HepG2 (cell line): Measurements from ENCODE around the gene IFNLR1. TPM values are rescaled to one million over a fixed set of nuclear protein-coding genes. Genes with fewer than 3 reads are reported as not detected.

ENCODE experiments used
- IKZF1 ChIP-seq: fragments of 450-650 bp; IDR thresholded peaks from 2 replicates; pipeline ENCODE4 v1.7.1; 2016
- SALL1 ChIP-seq: sonication (generic); formaldehyde crosslinking; IDR thresholded peaks from 2 replicates; pipeline ENCODE4 v1.8.0; 2022; ENCODE audit warnings: mild to moderate bottlenecking, missing genetic modification reagents
- ZBTB38 ChIP-seq: sonication (generic); formaldehyde crosslinking; IDR thresholded peaks from 2 replicates; pipeline ENCODE4 v1.5.1; 2020; ENCODE audit warnings: mild to moderate bottlenecking, missing genetic modification reagents
- ZNF644 ChIP-seq: IDR thresholded peaks from 2 replicates; pipeline ENCODE4 v1.6.1; 2016; ENCODE audit warnings: low read depth
- ZNF839 ChIP-seq: sonication (generic); formaldehyde crosslinking; IDR thresholded peaks from 2 replicates; pipeline ENCODE4 v1.4.0; 2020; ENCODE audit warnings: missing genetic modification reagents, mild to moderate bottlenecking, borderline replicate concordance
- polyA plus RNA-seq, 8 experiments: library from polyadenylated mRNA; depleted of rRNA in 3 of 8; stranded (reverse) in 7 of 8; unstranded in 1 of 8; fragments of >200 nt; fragmentation: Illumina TruSeq in 4 of 8; extraction: Trizol in 4 of 8; gene quantifications; 2 replicates each; pipeline versions ENCODE4 v1.2.1 to v1.2.3, GENCODE V29; 2011 to 2016; ENCODE audit warnings: low read depth in 4 of 8, missing spikeins in 1 of 8, mixed read lengths in 1 of 8; ENCODE audit not compliant: insufficient read depth in 1 of 8
- total RNA-seq, 5 experiments: library from RNA; depleted of rRNA; stranded (reverse); fragments of >200 nt; fragmentation: Illumina TruSeq; extraction: Trizol; gene quantifications; 2 replicates each; pipeline ENCODE4 v1.2.3, GENCODE V29; 2016; ENCODE audit warnings: low read depth in 1 of 5
- TF ChIP-seq, protein P1 (sequence below): sonication (generic); formaldehyde crosslinking; conservative IDR thresholded peaks from 2 replicates; pipeline ENCODE4 v1.8.0; 2022; ENCODE audit warnings: missing genetic modification reagents
- TF ChIP-seq, protein P2 (sequence below): sonication (generic); formaldehyde crosslinking; IDR thresholded peaks from 2 replicates; pipeline ENCODE4 v1.5.0; 2020; ENCODE audit warnings: mild to moderate bottlenecking, missing genetic modification reagents, borderline replicate concordance
- TF ChIP-seq, protein P3 (sequence below): sonication (generic); formaldehyde crosslinking; IDR thresholded peaks from 2 replicates; pipeline ENCODE4; 2020; ENCODE audit warnings: missing genetic modification reagents, mild to moderate bottlenecking, borderline replicate concordance

IFNLR1 gene
- total and polyA plus RNA-seq, 2 of the 13 experiments (the other 11 are each of a cell fraction or from before 2014, with no cell fraction given) = 3.8 to 8.5 TPM

DNA sequence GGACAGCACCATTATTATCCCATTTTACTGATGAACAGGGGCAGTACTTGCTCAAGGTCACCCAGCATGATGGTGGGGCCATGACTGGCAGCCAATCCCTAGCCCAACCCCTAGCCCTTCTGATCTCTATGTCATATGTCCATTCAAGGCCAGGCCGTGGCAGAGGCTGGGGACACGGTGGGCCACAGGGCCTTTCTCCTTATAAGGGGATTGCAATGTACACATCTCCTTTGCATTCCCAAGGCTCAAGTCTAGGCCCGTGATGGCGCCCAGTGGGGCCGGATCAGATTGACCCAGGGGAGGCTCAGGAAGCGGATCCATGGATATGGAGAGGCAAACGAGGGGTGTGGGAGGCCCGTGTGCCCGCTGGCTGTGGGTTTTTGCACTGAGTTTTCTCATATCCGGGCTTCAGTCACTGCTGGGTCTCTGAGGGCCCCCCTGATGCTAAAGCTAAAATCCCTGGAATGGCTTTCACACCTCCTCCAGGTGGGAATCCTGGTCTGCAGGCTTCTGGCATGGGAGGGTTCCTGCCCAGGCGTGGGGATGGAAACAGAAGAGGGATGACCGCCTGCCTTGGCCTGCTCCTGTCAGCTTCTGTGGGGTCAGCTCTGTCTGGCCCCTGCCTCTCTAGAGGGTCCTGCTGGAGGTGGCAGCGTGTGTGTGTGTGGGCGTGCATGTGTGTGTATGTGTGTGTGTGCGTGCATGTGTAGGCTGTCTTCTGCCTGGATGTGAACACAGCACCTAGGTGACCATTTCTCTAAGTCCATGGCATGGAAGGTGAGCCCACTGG, 77.2 kb downstream of the IFNLR1 start (continued):
- TF ChIP-seq, protein P1, sequence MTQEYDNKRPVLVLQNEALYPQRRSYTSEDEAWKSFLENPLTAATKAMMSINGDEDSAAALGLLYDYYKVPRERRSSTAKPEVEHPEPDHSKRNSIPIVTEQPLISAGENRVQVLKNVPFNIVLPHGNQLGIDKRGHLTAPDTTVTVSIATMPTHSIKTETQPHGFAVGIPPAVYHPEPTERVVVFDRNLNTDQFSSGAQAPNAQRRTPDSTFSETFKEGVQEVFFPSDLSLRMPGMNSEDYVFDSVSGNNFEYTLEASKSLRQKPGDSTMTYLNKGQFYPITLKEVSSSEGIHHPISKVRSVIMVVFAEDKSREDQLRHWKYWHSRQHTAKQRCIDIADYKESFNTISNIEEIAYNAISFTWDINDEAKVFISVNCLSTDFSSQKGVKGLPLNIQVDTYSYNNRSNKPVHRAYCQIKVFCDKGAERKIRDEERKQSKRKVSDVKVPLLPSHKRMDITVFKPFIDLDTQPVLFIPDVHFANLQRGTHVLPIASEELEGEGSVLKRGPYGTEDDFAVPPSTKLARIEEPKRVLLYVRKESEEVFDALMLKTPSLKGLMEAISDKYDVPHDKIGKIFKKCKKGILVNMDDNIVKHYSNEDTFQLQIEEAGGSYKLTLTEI (CRISPR knock-in tag) = no peak
- no peak for TF ChIP-seq SALL1 (CRISPR knock-in tag)
- TF ChIP-seq ZNF839 = 0 out of 2 replicates have a peak, but pooled peaks have one; percentile 31
- no peak for TF ChIP-seq ZBTB38 (CRISPR knock-in tag)
- TF ChIP-seq IKZF1 = no peak
- TF ChIP-seq ZNF644 (CRISPR knock-in tag) = peak; percentile 19; the same call in 1 of the 2 replicates
- TF ChIP-seq, protein P2, sequence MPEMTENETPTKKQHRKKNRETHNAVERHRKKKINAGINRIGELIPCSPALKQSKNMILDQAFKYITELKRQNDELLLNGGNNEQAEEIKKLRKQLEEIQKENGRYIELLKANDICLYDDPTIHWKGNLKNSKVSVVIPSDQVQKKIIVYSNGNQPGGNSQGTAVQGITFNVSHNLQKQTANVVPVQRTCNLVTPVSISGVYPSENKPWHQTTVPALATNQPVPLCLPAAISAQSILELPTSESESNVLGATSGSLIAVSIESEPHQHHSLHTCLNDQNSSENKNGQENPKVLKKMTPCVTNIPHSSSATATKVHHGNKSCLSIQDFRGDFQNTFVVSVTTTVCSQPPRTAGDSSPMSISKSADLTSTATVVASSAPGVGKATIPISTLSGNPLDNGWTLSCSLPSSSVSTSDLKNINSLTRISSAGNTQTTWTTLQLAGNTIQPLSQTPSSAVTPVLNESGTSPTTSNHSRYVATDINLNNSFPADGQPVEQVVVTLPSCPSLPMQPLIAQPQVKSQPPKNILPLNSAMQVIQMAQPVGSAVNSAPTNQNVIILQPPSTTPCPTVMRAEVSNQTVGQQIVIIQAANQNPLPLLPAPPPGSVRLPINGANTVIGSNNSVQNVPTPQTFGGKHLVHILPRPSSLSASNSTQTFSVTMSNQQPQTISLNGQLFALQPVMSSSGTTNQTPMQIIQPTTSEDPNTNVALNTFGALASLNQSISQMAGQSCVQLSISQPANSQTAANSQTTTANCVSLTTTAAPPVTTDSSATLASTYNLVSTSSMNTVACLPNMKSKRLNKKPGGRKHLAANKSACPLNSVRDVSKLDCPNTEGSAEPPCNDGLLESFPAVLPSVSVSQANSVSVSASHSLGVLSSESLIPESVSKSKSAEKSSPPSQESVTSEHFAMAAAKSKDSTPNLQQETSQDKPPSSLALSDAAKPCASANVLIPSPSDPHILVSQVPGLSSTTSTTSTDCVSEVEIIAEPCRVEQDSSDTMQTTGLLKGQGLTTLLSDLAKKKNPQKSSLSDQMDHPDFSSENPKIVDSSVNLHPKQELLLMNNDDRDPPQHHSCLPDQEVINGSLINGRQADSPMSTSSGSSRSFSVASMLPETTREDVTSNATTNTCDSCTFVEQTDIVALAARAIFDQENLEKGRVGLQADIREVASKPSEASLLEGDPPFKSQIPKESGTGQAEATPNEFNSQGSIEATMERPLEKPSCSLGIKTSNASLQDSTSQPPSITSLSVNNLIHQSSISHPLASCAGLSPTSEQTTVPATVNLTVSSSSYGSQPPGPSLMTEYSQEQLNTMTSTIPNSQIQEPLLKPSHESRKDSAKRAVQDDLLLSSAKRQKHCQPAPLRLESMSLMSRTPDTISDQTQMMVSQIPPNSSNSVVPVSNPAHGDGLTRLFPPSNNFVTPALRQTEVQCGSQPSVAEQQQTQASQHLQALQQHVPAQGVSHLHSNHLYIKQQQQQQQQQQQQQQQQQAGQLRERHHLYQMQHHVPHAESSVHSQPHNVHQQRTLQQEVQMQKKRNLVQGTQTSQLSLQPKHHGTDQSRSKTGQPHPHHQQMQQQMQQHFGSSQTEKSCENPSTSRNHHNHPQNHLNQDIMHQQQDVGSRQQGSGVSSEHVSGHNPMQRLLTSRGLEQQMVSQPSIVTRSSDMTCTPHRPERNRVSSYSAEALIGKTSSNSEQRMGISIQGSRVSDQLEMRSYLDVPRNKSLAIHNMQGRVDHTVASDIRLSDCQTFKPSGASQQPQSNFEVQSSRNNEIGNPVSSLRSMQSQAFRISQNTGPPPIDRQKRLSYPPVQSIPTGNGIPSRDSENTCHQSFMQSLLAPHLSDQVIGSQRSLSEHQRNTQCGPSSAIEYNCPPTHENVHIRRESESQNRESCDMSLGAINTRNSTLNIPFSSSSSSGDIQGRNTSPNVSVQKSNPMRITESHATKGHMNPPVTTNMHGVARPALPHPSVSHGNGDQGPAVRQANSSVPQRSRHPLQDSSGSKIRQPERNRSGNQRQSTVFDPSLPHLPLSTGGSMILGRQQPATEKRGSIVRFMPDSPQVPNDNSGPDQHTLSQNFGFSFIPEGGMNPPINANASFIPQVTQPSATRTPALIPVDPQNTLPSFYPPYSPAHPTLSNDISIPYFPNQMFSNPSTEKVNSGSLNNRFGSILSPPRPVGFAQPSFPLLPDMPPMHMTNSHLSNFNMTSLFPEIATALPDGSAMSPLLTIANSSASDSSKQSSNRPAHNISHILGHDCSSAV (CRISPR knock-in tag) = no peak
- TF ChIP-seq, protein P3, sequence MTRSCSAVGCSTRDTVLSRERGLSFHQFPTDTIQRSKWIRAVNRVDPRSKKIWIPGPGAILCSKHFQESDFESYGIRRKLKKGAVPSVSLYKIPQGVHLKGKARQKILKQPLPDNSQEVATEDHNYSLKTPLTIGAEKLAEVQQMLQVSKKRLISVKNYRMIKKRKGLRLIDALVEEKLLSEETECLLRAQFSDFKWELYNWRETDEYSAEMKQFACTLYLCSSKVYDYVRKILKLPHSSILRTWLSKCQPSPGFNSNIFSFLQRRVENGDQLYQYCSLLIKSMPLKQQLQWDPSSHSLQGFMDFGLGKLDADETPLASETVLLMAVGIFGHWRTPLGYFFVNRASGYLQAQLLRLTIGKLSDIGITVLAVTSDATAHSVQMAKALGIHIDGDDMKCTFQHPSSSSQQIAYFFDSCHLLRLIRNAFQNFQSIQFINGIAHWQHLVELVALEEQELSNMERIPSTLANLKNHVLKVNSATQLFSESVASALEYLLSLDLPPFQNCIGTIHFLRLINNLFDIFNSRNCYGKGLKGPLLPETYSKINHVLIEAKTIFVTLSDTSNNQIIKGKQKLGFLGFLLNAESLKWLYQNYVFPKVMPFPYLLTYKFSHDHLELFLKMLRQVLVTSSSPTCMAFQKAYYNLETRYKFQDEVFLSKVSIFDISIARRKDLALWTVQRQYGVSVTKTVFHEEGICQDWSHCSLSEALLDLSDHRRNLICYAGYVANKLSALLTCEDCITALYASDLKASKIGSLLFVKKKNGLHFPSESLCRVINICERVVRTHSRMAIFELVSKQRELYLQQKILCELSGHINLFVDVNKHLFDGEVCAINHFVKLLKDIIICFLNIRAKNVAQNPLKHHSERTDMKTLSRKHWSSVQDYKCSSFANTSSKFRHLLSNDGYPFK = 0 out of 2 replicates have a peak, but pooled peaks have one; percentile 37
